Kidney (tissue), 14 donors: ENCODE measurements around the gene PPP4R1. TPM values are rescaled to one million over a fixed set of nuclear protein-coding genes. Genes with fewer than 3 reads are reported as not detected.

ENCODE experiments used
- DNase-seq, 5 donors: peaks; one replicate each; pipeline ENCODE4 v3.0.0-alpha.2; 2013 to 2020
- FAIRE-seq: peaks from 2 replicates; lab custom pipeline; 2012; peaks lifted over from hg19 to GRCh38; lab: Jason Lieb, UNC
- H3K27ac ChIP-seq, 2 donors: one replicate each; pipeline ENCODE4 v1.7.0; 2013; ENCODE audit warnings: low read depth in 2 of 2, low read length in 2 of 2, inconsistent platforms in 1 of 2
- H3K27me3 ChIP-seq: one replicate; pipeline ENCODE4 v1.7.1; 2013; ENCODE audit warnings: low read length, inconsistent platforms; ENCODE audit not compliant: control insufficient read depth, insufficient read depth
- H3K36me3 ChIP-seq, 3 donors: one replicate each; pipeline versions ENCODE4 v1.7.0 to v1.7.1; 2013; ENCODE audit warnings: low read length in 3 of 3, control low read depth in 1 of 3, inconsistent platforms in 1 of 3; ENCODE audit not compliant: insufficient read depth in 3 of 3, control insufficient read depth in 2 of 3
- H3K4me1 ChIP-seq, 3 donors: one replicate each; pipeline versions ENCODE4 v1.7.0 to v1.7.1; 2013; ENCODE audit warnings: low read length in 3 of 3, inconsistent platforms in 1 of 3, low read depth in 1 of 3; ENCODE audit not compliant: control insufficient read depth in 2 of 3, insufficient read depth in 2 of 3
- H3K4me3 ChIP-seq, 3 donors: one replicate each; pipeline versions ENCODE4 v1.7.0 to v1.8.1; 2013; ENCODE audit warnings: low read length in 3 of 3, control low read depth in 1 of 3, inconsistent platforms in 1 of 3
- H3K9ac ChIP-seq, 3 donors: one replicate each; pipeline versions ENCODE4 v1.7.0 to v1.7.1; 2013; ENCODE audit warnings: low read length in 3 of 3, control low read depth in 1 of 3, inconsistent platforms in 1 of 3
- H3K9me3 ChIP-seq, 3 donors: one replicate each; pipeline versions ENCODE4 v1.7.0 to v1.7.1; 2013; ENCODE audit warnings: low read length in 3 of 3, control low read depth in 1 of 3, inconsistent platforms in 1 of 3; ENCODE audit not compliant: control insufficient read depth in 2 of 3, insufficient read depth in 1 of 3
- intact Hi-C: fragments of 100-400 bp; cut with DNase I; formaldehyde crosslinking; loops from one replicate; pipeline ENCODE4 v1.11.1; 2022
- polyA plus RNA-seq: library from polyadenylated mRNA; stranded (reverse); fragments of 350-450 nt; fragmentation: Illumina TruSeq; extraction: RNeasy Lipid Tissue Mini Kit (QIAGEN cat#74804); gene quantifications from one replicate; pipeline ENCODE4 v1.2.3, GENCODE V29; 2014; ENCODE audit warnings: low read depth, low replicate concordance; ENCODE audit not compliant: insufficient read depth
- total RNA-seq: library from RNA; stranded (reverse); fragmentation: NEBNext Ultra II Directional; extraction: Animal tissue kit (Norgen Biotek cat#: 25700); gene quantifications from one replicate; pipeline ENCODE4 v1.2.1, GENCODE V29; 2021
- TF ChIP-seq, protein P1 (sequence below): IDR thresholded peaks from 3 replicates; pipeline ENCODE4 v1.5.1; 2012; ENCODE audit warnings: mild to moderate bottlenecking, moderate library complexity, borderline replicate concordance; ENCODE audit not compliant: insufficient read depth; ENCODE audit errors: extremely low read depth
- donor health status: control.
- donor health status: control.
- donor health status: control.
- donor health status: control.
- donor health status: control.
- donor health status: DM: yes; HTN: yes; CAD: no.
- donor health status: Normal renal cell carcinoma (clear cell type).

The PPP4R1 gene
- total and polyA plus RNA-seq, 2 donors from 2014 or later, result 23.9 to 122 TPM

DNA sequence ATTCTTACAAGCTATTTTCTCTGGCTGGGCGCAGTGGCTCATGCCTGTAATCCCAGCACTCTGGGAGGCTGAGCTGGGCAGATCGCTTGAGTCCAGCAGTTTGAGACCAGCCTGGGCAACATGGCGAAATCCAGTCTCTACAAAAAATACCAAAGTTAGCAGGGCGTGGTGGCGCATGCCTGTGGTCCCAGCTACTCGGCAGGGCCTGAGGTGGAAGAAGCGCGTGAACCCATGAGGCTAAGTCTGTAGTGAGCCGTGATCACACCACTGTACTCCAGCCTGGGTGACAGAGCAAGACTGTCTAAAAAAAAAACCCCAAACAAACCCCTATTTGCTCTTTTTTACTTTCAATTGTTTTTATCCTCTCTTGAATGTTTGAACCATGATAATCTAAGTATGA lies 37.0 kb downstream of the PPP4R1 start:
- Histone ChIP-seq H3K9ac (no peak overlapping the region), H3K4me1 (no peaks in the 10 kb centered on the region), H3K27me3 (no peaks in the 10 kb centered on the region), H3K27ac (no peak overlapping the region), H3K36me3 (peaks cover 0 to 13% (median 5%) of the 10 kb centered on the region in 3 donors), H3K4me3 (no peak overlapping the region), H3K9me3 (no peaks in the 10 kb centered on the region)
- FAIRE-seq (no peak), DNase-seq (no peak)
- TF ChIP-seq, protein P1, sequence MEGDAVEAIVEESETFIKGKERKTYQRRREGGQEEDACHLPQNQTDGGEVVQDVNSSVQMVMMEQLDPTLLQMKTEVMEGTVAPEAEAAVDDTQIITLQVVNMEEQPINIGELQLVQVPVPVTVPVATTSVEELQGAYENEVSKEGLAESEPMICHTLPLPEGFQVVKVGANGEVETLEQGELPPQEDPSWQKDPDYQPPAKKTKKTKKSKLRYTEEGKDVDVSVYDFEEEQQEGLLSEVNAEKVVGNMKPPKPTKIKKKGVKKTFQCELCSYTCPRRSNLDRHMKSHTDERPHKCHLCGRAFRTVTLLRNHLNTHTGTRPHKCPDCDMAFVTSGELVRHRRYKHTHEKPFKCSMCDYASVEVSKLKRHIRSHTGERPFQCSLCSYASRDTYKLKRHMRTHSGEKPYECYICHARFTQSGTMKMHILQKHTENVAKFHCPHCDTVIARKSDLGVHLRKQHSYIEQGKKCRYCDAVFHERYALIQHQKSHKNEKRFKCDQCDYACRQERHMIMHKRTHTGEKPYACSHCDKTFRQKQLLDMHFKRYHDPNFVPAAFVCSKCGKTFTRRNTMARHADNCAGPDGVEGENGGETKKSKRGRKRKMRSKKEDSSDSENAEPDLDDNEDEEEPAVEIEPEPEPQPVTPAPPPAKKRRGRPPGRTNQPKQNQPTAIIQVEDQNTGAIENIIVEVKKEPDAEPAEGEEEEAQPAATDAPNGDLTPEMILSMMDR, result no peak
- intact Hi-C loops, result no loop called here

DNA sequence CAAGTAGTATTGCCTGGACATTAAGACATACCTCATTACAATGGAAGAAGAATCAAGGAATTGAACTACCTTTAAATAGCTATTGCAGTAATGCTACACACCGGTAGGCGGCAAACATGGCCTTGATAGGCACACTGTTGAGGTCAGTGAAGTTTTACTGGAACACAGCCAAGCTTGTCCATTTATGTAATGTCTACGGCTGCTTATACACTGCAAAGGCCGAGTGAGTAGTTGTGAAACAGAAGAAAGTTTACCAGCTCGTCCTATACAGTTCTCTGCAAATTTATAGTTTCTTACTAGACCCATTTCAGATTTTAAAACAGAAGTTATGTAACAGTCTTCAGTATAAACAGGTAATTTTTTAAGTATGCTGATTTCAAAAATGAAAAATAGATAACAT lies 38.8 kb downstream of the PPP4R1 start:
- Histone ChIP-seq H3K9me3 (no peaks in the 10 kb centered on the region), H3K36me3 (peaks cover 0 to 8% (median 6%) of the 10 kb centered on the region in 3 donors), H3K4me1 (no peaks in the 10 kb centered on the region), H3K27ac (no peak overlapping the region), H3K27me3 (no peaks in the 10 kb centered on the region), H3K4me3 (no peak overlapping the region), H3K9ac (peak overlapping the region in 1 of 3 donors; percentile 29)
- FAIRE-seq (peak; percentile 96), DNase-seq (peak in 4 of 5 donors; percentile 65 to 96 (median 80))
- TF ChIP-seq, protein P1, result peak; percentile 89
- intact Hi-C loops, result no loop called here

DNA sequence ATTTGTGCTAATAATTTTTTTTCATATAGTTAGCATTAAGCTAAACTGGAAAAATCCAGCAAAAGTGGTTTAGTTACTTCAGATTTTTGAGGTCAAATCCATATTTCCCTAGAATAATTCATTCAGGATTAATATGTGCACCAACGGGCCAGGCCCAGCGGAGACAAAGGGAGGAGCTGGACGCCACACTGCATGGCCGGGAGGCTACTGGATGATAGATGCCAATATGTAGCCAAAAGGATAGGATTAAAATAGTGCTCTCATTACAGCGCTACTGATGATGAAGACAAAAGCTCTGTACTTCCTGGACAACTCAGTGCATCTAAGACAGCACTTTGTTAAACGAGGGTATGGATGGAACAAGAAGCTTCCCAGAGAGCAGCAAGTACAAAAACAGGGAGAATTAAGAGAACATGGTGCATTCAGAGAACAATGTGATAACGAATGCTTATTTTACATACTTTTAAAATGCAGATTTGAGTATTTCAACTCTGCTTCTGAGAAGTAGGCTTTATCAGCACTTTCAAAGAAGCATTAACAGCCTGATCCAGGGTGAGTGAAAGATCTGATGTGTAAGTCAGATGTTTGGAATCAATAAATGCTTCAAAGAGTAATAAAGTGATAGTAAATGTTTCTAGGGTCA lies 39.8 kb downstream of the PPP4R1 start:
- TF ChIP-seq, protein P1, result no peak
- H3K4me1 ChIP-seq, result no peaks in the 10 kb centered on the region
- intact Hi-C loops, result no loop called here
- peaks cover 0 to 7% (median 6%) of the 10 kb centered on the region in 3 donors for H3K36me3 ChIP-seq
- H3K9ac ChIP-seq, result no peak overlapping the region
- DNase-seq (no peak), FAIRE-seq (no peak)
- no peak overlapping the region for H3K27ac ChIP-seq
- no peak overlapping the region for H3K4me3 ChIP-seq
- H3K27me3 ChIP-seq, result no peaks in the 10 kb centered on the region
- no peaks in the 10 kb centered on the region for H3K9me3 ChIP-seq
